Upper lobe of left lung (tissue), 4 donors: ENCODE results near the gene C22orf42.

ENCODE experiments used
- EP300 ChIP-seq, 4 donors: sonication (generic); formaldehyde crosslinking; IDR thresholded peaks; one replicate each; pipeline ENCODE4 v1.5.1; 2017; ENCODE audit warnings: antibody characterized with exemption in 4 of 4, control low read depth in 2 of 4
- POLR2AphosphoS5 ChIP-seq, 2 donors: sonication (generic); formaldehyde crosslinking; IDR thresholded peaks; one replicate each; pipeline ENCODE4 v1.5.1; 2017; ENCODE audit warnings: antibody characterized with exemption in 2 of 2

DNA sequence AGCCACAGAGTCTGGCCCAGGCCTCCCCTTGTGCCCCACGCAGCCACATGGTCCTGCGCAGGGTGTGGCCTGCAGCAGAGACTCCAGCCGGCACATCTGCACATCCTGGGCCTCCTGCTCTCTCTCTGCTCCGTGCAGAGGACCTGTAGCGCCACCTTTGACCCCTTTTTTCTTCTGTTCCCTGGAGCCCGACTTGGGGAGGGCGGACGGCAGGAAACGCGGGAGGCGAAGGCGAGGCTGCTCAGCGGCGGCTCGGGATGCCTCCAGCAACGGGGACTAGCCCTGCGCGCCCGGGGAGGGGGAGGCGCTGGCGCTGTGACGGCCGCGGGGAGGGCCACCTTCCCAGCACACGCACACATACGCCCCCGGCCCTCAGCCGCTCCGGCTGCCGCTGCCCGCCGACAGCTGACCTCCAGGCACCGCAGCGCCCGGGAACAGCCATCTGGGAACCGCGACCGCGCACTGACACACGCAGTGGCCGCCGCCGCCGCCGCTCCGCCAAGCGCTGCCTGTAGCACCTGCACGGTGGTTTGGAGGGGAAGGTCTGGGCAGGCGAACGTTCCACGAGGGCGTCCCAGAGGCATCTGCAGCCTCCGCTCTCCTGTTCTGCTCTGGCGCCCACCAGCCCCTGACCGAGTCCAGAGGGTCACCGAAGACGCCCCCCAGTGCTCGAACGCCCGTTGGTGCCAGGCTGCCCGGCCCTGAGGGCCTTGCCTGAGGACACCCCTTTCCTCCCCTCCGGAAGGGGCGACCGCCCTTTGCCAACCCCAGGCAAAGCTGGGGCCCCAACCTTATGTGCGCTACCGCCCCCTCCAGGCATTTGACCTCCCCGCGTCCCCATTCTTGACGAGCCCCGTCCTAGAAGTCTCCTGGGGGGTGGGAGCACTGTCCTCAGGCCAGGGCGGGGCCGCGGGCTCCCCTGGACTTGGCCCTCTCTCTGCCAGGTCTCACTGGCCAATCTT, 16.9 kb upstream of the C22orf42 start:
- TF ChIP-seq EP300 (IDR thresholded peaks at IDR 0.05) (no peak), POLR2AphosphoS5 (IDR thresholded peaks at IDR 0.05) (no peak)
